DMS153 (cell line): ENCODE results near the gene SDS.

Experiments used
- DNase-seq: peaks from one replicate; lab custom pipeline; 2025; lab: John Stamatoyannopoulos, UW

The SDS gene

GRCh38 chr12:113403435-113404415, at the start of gene SDS:
Gene SDS (minus strand): TSS chr12:113403887. CDS start chr12:113399708, 4,179 bp downstream.
- no peak for DNase-seq

- DNase-seq = no peak
Observed at GRCh38 chr12:113453330-113453729, 49.6 kb upstream of the SDS start.

GRCh38 chr12:113452458-113452857, 48.8 kb upstream of the SDS start:
- no peak for DNase-seq

GRCh38 chr12:113449839-113450238, 46.2 kb upstream of the SDS start:
- DNase-seq = no peak

GRCh38 chr12:113449299-113449698, 45.6 kb upstream of the SDS start:
- DNase-seq = no peak

- DNase-seq = no peak
Observed at GRCh38 chr12:113448873-113449272, 45.2 kb upstream of the SDS start.

- DNase-seq = no peak
Observed at GRCh38 chr12:113445544-113446171, 42.0 kb upstream of the SDS start.

GRCh38 chr12:113443030-113443539, 39.4 kb upstream of the SDS start:
- no peak for DNase-seq

- DNase-seq = no peak
Observed at GRCh38 chr12:113440947-113441782, 37.5 kb upstream of the SDS start.

- no peak for DNase-seq
Observed at GRCh38 chr12:113440336-113440735, 36.6 kb upstream of the SDS start.

- DNase-seq = peak; percentile 14
Observed at GRCh38 chr12:113439606-113440030, 35.9 kb upstream of the SDS start.

- DNase-seq = no peak
Observed at GRCh38 chr12:113439301-113439597, 35.6 kb upstream of the SDS start.

GRCh38 chr12:113438523-113439300, 35.0 kb upstream of the SDS start:
- no peak for DNase-seq

GRCh38 chr12:113437729-113438100, 34.0 kb upstream of the SDS start:
- no peak for DNase-seq

GRCh38 chr12:113436993-113437728, 33.5 kb upstream of the SDS start:
- no peak for DNase-seq

- no peak for DNase-seq
Observed at GRCh38 chr12:113436586-113436985, 32.9 kb upstream of the SDS start.

- no peak for DNase-seq
Observed at GRCh38 chr12:113435367-113435766, 31.7 kb upstream of the SDS start.

GRCh38 chr12:113432986-113433385, 29.3 kb upstream of the SDS start:
- no peak for DNase-seq

GRCh38 chr12:113428482-113428881, 24.8 kb upstream of the SDS start:
- no peak for DNase-seq

GRCh38 chr12:113427882-113428281, 24.2 kb upstream of the SDS start:
- DNase-seq = no peak

- DNase-seq = no peak
Observed at GRCh38 chr12:113425960-113426453, 22.3 kb upstream of the SDS start.
